ELF-1 (cell line): ENCODE results near the gene EFNA5.

Source experiments
- DNase-seq: peaks from one replicate; pipeline ENCODE4 v3.0.0-alpha.2; 2016; ENCODE audit warnings: low read depth, low spot score

Gene EFNA5

GRCh38 chr5:107670932-107671741, at the start of gene EFNA5:
TSS of gene EFNA5 (minus strand) at chr5:107670937.
- DNase-seq = peak; percentile 79

- DNase-seq = no peak
Measured at GRCh38 chr5:107719034-107719606, 48.4 kb upstream of the EFNA5 start.

GRCh38 chr5:107717816-107718215, 47.1 kb upstream of the EFNA5 start:
- DNase-seq = no peak

- DNase-seq = no peak
Measured at GRCh38 chr5:107713228-107713627, 42.5 kb upstream of the EFNA5 start.

GRCh38 chr5:107712359-107712870, 41.7 kb upstream of the EFNA5 start:
- DNase-seq = no peak

- DNase-seq = no peak
Measured at GRCh38 chr5:107705402-107706014, 34.8 kb upstream of the EFNA5 start.

- DNase-seq = peak; percentile 50
Measured at GRCh38 chr5:107704681-107705401, 34.1 kb upstream of the EFNA5 start.

GRCh38 chr5:107700481-107700880, 29.7 kb upstream of the EFNA5 start:
- DNase-seq = no peak

GRCh38 chr5:107699425-107699824, 28.7 kb upstream of the EFNA5 start:
- DNase-seq = no peak

GRCh38 chr5:107698286-107698685, 27.5 kb upstream of the EFNA5 start:
- no peak for DNase-seq

GRCh38 chr5:107696498-107696897, 25.8 kb upstream of the EFNA5 start:
- no peak for DNase-seq

- peak; percentile 68 for DNase-seq
Measured at GRCh38 chr5:107696080-107696479, 25.3 kb upstream of the EFNA5 start.

GRCh38 chr5:107687937-107688336, 17.2 kb upstream of the EFNA5 start:
- DNase-seq = peak; percentile 44

GRCh38 chr5:107687404-107687803, 16.7 kb upstream of the EFNA5 start:
- DNase-seq = no peak

- no peak for DNase-seq
Measured at GRCh38 chr5:107682533-107682932, 11.8 kb upstream of the EFNA5 start.

- no peak for DNase-seq
Measured at GRCh38 chr5:107680799-107681198, 10.1 kb upstream of the EFNA5 start.

GRCh38 chr5:107680099-107680498, 9.4 kb upstream of the EFNA5 start:
- DNase-seq = no peak

- DNase-seq = no peak
Measured at GRCh38 chr5:107676702-107677101, 6.0 kb upstream of the EFNA5 start.

GRCh38 chr5:107675201-107675600, 4.5 kb upstream of the EFNA5 start:
- no peak for DNase-seq

- DNase-seq = no peak
Measured at GRCh38 chr5:107674655-107675054, 3.9 kb upstream of the EFNA5 start.

GRCh38 chr5:107673368-107674136, 2.8 kb upstream of the EFNA5 start:
- DNase-seq = peak; percentile 94
